K562 (cell line): ENCODE measurements around the gene CXCL9. TPM values are rescaled to one million over a fixed set of nuclear protein-coding genes. Genes with fewer than 3 reads are reported as not detected.

ENCODE experiments used
- ATAC-seq: fragments of 200-7000 bp; cut with Tn5 transposase; 3 replicates; pipeline ENCODE4 v1.9.1; 2020; ENCODE audit warnings: moderate library complexity
- BruUV-seq: library from RNA; stranded (reverse); fragments of 400-500 nt; replicated peaks from 2 replicates; lab custom pipeline; 2021; lab: Mats Ljungman, UMichigan
- CTCF ChIA-PET: fragments of 300-600 bp; formaldehyde crosslinking; extraction: SDS; loops from one replicate; lab custom pipeline; 2021; ENCODE audit warnings: low intra/inter-chr PET ratio; lab: Yijun Ruan, JAX
- POLR2A ChIA-PET: fragments of 300-600, 350-650 bp; sonication (Branson Sonifier 250); formaldehyde crosslinking; extraction: SDS; loops from one replicate; lab custom pipeline; 2021; ENCODE audit warnings: antibody characterized with exemption, inconsistent platforms; lab: Yijun Ruan, JAX
- DNase-seq, 4 experiments: peaks; one replicate each; pipeline versions ENCODE4 v3.0.0 to v3.0.0-alpha.2; 2011 to 2018; ENCODE audit warnings: low spot score in 3 of 4, mixed read lengths in 3 of 4; ENCODE audit errors: extremely low read depth in 1 of 4
- FAIRE-seq: peaks from 2 replicates; lab custom pipeline; 2011; peaks lifted over from hg19 to GRCh38; lab: Jason Lieb, UNC
- H2AFZ ChIP-seq: 2 replicates; pipeline ENCODE4 v1.6.0; 2011; ENCODE audit warnings: low read depth, low read length, control low read depth, inconsistent platforms
- H3K27ac ChIP-seq: fragments of 200-600 bp; 3 replicates; pipeline ENCODE4 v1.8.0; 2011; ENCODE audit warnings: low read depth, mild to moderate bottlenecking, control low read depth, inconsistent platforms, low read length, moderate library complexity, mixed read lengths; ENCODE audit errors: extremely low read depth
- H3K27me3 ChIP-seq, 2 experiments: fragments of 300-600 bp in 1 of 2; 2 replicates in 1 of 2; 3 replicates in 1 of 2; pipeline versions ENCODE4 v1.6.0 to v1.8.0; 2011; ENCODE audit warnings: inconsistent platforms in 2 of 2, low read length in 2 of 2, mild to moderate bottlenecking in 1 of 2, mixed read lengths in 1 of 2, moderate library complexity in 1 of 2; ENCODE audit not compliant: control insufficient read depth in 2 of 2, insufficient read depth in 2 of 2
- H3K36me3 ChIP-seq: fragments of 300-600 bp; 3 replicates; pipeline ENCODE4 v1.8.0; 2011; ENCODE audit warnings: mild to moderate bottlenecking, low read length, inconsistent platforms; ENCODE audit not compliant: control insufficient read depth, insufficient read depth
- H3K4me1 ChIP-seq, 2 experiments: fragments of 200-600 bp in 1 of 2; replicated peaks in 1 of 2; 2 replicates in 1 of 2; 3 replicates in 1 of 2; pipeline versions ENCODE4 v1.5.1 to v1.8.0; 2011; ENCODE audit warnings: inconsistent platforms in 2 of 2, low read length in 2 of 2, mild to moderate bottlenecking in 1 of 2, mixed read lengths in 1 of 2, moderate library complexity in 1 of 2; ENCODE audit not compliant: control insufficient read depth in 2 of 2, insufficient read depth in 2 of 2
- H3K4me2 ChIP-seq: 2 replicates; pipeline ENCODE4 v1.6.1; 2011; ENCODE audit warnings: low read length, control low read depth, inconsistent platforms, mixed read lengths; ENCODE audit not compliant: insufficient read depth
- H3K4me3 ChIP-seq: fragments of 200-600 bp; sonication (generic), shearing (Covaris generic); 2 replicates; pipeline ENCODE4 v1.5.1; 2016; ENCODE audit warnings: control low read depth, inconsistent platforms
- H3K79me2 ChIP-seq: fragments of 200-600 bp; 3 replicates; pipeline ENCODE4 v1.8.0; 2011; ENCODE audit warnings: low read length, inconsistent platforms; ENCODE audit not compliant: control insufficient read depth, insufficient read depth
- H3K9ac ChIP-seq, 2 experiments: 2 replicates each; pipeline versions ENCODE4 v1.6.0 to v1.6.1; 2011; ENCODE audit warnings: low read depth in 2 of 2, low read length in 2 of 2, control low read depth in 1 of 2, inconsistent platforms in 1 of 2, mild to moderate bottlenecking in 1 of 2, mixed read lengths in 1 of 2; ENCODE audit not compliant: insufficient read depth in 1 of 2
- H3K9me1 ChIP-seq: one replicate; pipeline ENCODE4 v1.6.0; 2011; ENCODE audit warnings: inconsistent platforms, mild to moderate bottlenecking, low read length, moderate library complexity; ENCODE audit not compliant: control insufficient read depth, insufficient read depth
- H3K9me3 ChIP-seq: replicated peaks from 2 replicates; pipeline ENCODE4 v1.5.1; 2011; ENCODE audit warnings: low read depth, low read length, inconsistent platforms; ENCODE audit not compliant: control insufficient read depth, insufficient read depth
- H4K20me1 ChIP-seq: replicated peaks from 2 replicates; pipeline ENCODE4 v1.6.1; 2011; ENCODE audit warnings: low read length, inconsistent platforms, mixed read lengths; ENCODE audit not compliant: control insufficient read depth, insufficient read depth
- CBX3 ChIP-seq, 2 experiments: IDR thresholded peaks; 1 replicate in 1 of 2; 2 replicates in 1 of 2; pipeline ENCODE4 v1.6.1; 2012; ENCODE audit warnings: inconsistent platforms in 2 of 2, low read length in 2 of 2, borderline replicate concordance in 1 of 2, control low read depth in 1 of 2
- DDX20 ChIP-seq: fragments of 450-650 bp; IDR thresholded peaks from 2 replicates; pipeline ENCODE4 v1.6.1; 2016; ENCODE audit warnings: missing genetic modification characterization, low read depth, mild to moderate bottlenecking, missing compliant biosample characterization, moderate library complexity
- MTF1 ChIP-seq: fragments of 250-450 bp; sonication (Bioruptor Pico); IDR thresholded peaks from 2 replicates; pipeline ENCODE4 v1.9.0; 2021; ENCODE audit warnings: moderate library complexity, mild to moderate bottlenecking, inconsistent platforms, borderline replicate concordance
- NFIC ChIP-seq: fragments of 450-650 bp; IDR thresholded peaks from 2 replicates; pipeline ENCODE4 v1.6.1; 2017; ENCODE audit warnings: mild to moderate bottlenecking, inconsistent platforms
- NFIX ChIP-seq: fragments of 250-450 bp; sonication (Bioruptor Pico); IDR thresholded peaks from 2 replicates; pipeline ENCODE4 v1.4.0; 2020; ENCODE audit warnings: low read depth, mild to moderate bottlenecking, moderate library complexity
- SOX6 ChIP-seq: fragments of 450-650 bp; IDR thresholded peaks from 2 replicates; pipeline ENCODE4 v1.6.1; 2014; ENCODE audit warnings: mild to moderate bottlenecking
- TAF1 ChIP-seq: IDR thresholded peaks from 2 replicates; pipeline ENCODE4 v1.6.1; 2011; ENCODE audit warnings: mild to moderate bottlenecking, low read length, moderate library complexity; ENCODE audit not compliant: insufficient read depth, control insufficient read depth, severe bottlenecking; ENCODE audit errors: extremely low read depth
- ZNF830 ChIP-seq: fragments of 250-450 bp; sonication (Bioruptor Pico); IDR thresholded peaks from 2 replicates; pipeline ENCODE4 v1.5.0; 2021; ENCODE audit warnings: mild to moderate bottlenecking
- WGBS: fragments of 100-300 bp; shearing (Covaris generic); methylation state at CpG from one replicate; pipeline ENCODE4 v1.1.6; 2016; ENCODE audit warnings: low coverage, mixed read lengths; ENCODE audit not compliant: insufficient coverage; ENCODE audit errors: missing lambda C conversion rate; 5-methylcytosine and 5-hydroxymethylcytosine counted together
- in situ Hi-C: fragments of 300-500 bp; cut with MboI; formaldehyde crosslinking; loops from 4 replicates; pipeline ENCODE4 v1.15.0; 2018; ENCODE audit warnings: inconsistent platforms, mixed read lengths
- intact Hi-C: fragments of 100-400 bp; cut with micrococcal nuclease; formaldehyde crosslinking; loops from 2 replicates; pipeline ENCODE4 v1.14.2; 2022
- polyA plus RNA-seq, 8 experiments: library from polyadenylated mRNA; depleted of rRNA in 4 of 8; stranded (reverse) in 5 of 8; unstranded in 3 of 8; fragments of >200 nt; fragmentation: Nextera tagmentation in 2 of 8; fragmentation: Illumina TruSeq in 1 of 8; extraction: Ambion mirVana in 2 of 8; extraction: Trizol in 1 of 8; gene quantifications; 2 replicates each; pipeline versions ENCODE4 v1.2.1 to v1.2.3, GENCODE V29; 2011 to 2014; ENCODE audit warnings: inconsistent platforms in 1 of 8, missing spikeins in 1 of 8
- total RNA-seq, 7 experiments: library from RNA; depleted of rRNA in 6 of 7; stranded (reverse); fragments of >200 nt in 6 of 7; fragmentation: Illumina TruSeq in 2 of 7; extraction: Trizol in 2 of 7; gene quantifications; 2 replicates each; pipeline versions ENCODE4 v1.2.1 to v1.2.3, GENCODE V29; 2011 to 2021; ENCODE audit warnings: low replicate concordance in 1 of 7
- TF ChIP-seq, protein P1 (sequence below): sonication (generic); formaldehyde crosslinking; IDR thresholded peaks from 2 replicates; pipeline ENCODE4 v1.5.0; 2020; ENCODE audit warnings: missing genetic modification reagents
- TF ChIP-seq, protein P2 (sequence below), 2 experiments: IDR thresholded peaks in 1 of 2; conservative IDR thresholded peaks in 1 of 2; 2 replicates each; pipeline ENCODE4 v1.6.1; 2016; ENCODE audit warnings: low read depth in 2 of 2, mild to moderate bottlenecking in 1 of 2, missing compliant biosample characterization in 1 of 2, missing genetic modification characterization in 1 of 2, moderate library complexity in 1 of 2
- TF ChIP-seq, protein P3 (sequence below): sonication (generic); formaldehyde crosslinking; IDR thresholded peaks from 2 replicates; pipeline ENCODE4 v1.8.0; 2022; ENCODE audit warnings: missing genetic modification reagents, mild to moderate bottlenecking, borderline replicate concordance
- TF ChIP-seq, protein P4 (sequence below): sonication (generic); formaldehyde crosslinking; IDR thresholded peaks from 2 replicates; pipeline ENCODE4 v1.8.0; 2022; ENCODE audit warnings: mild to moderate bottlenecking, missing genetic modification reagents
- TF ChIP-seq, protein P5 (sequence below): fragments of 150-350 bp; IDR thresholded peaks from 2 replicates; pipeline ENCODE4 v1.6.1; 2014; ENCODE audit warnings: low read depth, mild to moderate bottlenecking, low read length, borderline replicate concordance

CXCL9 gene
- total and polyA plus RNA-seq, 9 of the 15 experiments (the other 6 are each of a cell fraction or from before 2014, with no cell fraction given) = not detected

DNA sequence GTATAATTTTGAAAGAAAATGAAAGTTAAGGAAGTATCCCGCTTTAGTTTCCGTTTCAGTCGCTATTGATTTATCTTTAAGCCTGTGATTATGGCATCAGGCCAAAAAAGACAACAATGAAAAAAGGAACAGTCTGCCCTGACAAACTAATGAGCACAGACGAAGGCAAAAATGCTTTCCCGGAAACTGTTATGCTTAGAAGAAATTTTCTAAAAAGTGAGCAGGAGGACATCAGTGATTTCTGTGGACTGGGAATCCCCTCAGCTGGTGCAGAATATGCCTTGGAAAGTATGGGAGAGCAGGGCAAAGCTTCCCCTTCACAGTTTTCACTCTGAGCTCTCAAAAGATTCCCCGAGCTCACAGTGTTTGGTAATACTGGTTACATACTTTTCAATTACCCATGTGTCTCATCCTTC, 21.0 kb upstream of the CXCL9 start:
- WGBS = 4% methylated on average over 6 of the region's 6 CpGs
- Histone ChIP-seq H3K36me3 (no peaks in the 10 kb centered on the region), H3K9me1 (no peaks in the 10 kb centered on the region), H3K9ac (no peak overlapping the region), H3K79me2 (no peaks in the 10 kb centered on the region), H4K20me1 (no peaks in the 10 kb centered on the region), H3K4me3 (no peak overlapping the region), H2AFZ (peak overlapping the region; percentile 55), H3K4me1 (no peaks in the 10 kb centered on the region; a peak in 1 of 5 replicates), H3K27me3 (peaks cover 0 to under 1% of the 10 kb centered on the region in 2 experiments; a peak in 1 of 5 replicates), H3K27ac (no peak overlapping the region), H3K9me3 (no peaks in the 10 kb centered on the region), H3K4me2 (no peak overlapping the region)
- DNase-seq (no peak), ATAC-seq (no peak), FAIRE-seq (no peak)
- ChIA-PET CTCF (no interaction called here), POLR2A (interaction anchor here (0.9 kb wide), 1 partner anchor 9 kb away, joined by 3 read pairs; no protein-coding TSS in a partner anchor)
- in situ Hi-C loops (no loop called here), intact Hi-C loops (no loop called here)
- no TSS peak for BruUV-seq
- TF ChIP-seq, protein P1, sequence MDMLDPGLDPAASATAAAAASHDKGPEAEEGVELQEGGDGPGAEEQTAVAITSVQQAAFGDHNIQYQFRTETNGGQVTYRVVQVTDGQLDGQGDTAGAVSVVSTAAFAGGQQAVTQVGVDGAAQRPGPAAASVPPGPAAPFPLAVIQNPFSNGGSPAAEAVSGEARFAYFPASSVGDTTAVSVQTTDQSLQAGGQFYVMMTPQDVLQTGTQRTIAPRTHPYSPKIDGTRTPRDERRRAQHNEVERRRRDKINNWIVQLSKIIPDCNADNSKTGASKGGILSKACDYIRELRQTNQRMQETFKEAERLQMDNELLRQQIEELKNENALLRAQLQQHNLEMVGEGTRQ (CRISPR knock-in tag) = no peak
- TF ChIP-seq, protein P2, sequence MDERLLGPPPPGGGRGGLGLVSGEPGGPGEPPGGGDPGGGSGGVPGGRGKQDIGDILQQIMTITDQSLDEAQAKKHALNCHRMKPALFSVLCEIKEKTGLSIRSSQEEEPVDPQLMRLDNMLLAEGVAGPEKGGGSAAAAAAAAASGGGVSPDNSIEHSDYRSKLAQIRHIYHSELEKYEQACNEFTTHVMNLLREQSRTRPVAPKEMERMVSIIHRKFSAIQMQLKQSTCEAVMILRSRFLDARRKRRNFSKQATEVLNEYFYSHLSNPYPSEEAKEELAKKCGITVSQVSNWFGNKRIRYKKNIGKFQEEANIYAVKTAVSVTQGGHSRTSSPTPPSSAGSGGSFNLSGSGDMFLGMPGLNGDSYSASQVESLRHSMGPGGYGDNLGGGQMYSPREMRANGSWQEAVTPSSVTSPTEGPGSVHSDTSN (CRISPR knock-in tag; IDR thresholded peaks at IDR 0.05; ENCODE audit: low read depth) = no peak
- TF ChIP-seq, protein P2 (tag; conservative IDR thresholded peaks at IDR 0.05; ENCODE audit: low read depth) = peak; percentile 63
- no peak for TF ChIP-seq ZNF830 (CRISPR knock-in tag)
- TF ChIP-seq NFIX (CRISPR knock-in tag) = peak; percentile 59
- TF ChIP-seq DDX20 = no peak
- peak; percentile 48; the same call in 1 of the 2 replicates for TF ChIP-seq SOX6
- no peak for TF ChIP-seq MTF1
- TF ChIP-seq, protein P3, sequence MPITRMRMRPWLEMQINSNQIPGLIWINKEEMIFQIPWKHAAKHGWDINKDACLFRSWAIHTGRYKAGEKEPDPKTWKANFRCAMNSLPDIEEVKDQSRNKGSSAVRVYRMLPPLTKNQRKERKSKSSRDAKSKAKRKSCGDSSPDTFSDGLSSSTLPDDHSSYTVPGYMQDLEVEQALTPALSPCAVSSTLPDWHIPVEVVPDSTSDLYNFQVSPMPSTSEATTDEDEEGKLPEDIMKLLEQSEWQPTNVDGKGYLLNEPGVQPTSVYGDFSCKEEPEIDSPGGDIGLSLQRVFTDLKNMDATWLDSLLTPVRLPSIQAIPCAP (CRISPR knock-in tag) = no peak
- TF ChIP-seq TAF1 = no peak
- TF ChIP-seq, protein P4, sequence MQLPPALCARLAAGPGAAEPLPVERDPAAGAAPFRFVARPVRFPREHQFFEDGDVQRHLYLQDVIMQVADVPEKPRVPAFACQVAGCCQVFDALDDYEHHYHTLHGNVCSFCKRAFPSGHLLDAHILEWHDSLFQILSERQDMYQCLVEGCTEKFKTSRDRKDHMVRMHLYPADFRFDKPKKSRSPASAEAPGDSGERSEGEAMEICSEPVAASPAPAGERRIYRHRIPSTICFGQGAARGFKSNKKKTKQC (CRISPR knock-in tag) = no peak
- TF ChIP-seq, protein P5, sequence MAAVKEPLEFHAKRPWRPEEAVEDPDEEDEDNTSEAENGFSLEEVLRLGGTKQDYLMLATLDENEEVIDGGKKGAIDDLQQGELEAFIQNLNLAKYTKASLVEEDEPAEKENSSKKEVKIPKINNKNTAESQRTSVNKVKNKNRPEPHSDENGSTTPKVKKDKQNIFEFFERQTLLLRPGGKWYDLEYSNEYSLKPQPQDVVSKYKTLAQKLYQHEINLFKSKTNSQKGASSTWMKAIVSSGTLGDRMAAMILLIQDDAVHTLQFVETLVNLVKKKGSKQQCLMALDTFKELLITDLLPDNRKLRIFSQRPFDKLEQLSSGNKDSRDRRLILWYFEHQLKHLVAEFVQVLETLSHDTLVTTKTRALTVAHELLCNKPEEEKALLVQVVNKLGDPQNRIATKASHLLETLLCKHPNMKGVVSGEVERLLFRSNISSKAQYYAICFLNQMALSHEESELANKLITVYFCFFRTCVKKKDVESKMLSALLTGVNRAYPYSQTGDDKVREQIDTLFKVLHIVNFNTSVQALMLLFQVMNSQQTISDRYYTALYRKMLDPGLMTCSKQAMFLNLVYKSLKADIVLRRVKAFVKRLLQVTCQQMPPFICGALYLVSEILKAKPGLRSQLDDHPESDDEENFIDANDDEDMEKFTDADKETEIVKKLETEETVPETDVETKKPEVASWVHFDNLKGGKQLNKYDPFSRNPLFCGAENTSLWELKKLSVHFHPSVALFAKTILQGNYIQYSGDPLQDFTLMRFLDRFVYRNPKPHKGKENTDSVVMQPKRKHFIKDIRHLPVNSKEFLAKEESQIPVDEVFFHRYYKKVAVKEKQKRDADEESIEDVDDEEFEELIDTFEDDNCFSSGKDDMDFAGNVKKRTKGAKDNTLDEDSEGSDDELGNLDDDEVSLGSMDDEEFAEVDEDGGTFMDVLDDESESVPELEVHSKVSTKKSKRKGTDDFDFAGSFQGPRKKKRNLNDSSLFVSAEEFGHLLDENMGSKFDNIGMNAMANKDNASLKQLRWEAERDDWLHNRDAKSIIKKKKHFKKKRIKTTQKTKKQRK = no peak
- TF ChIP-seq CBX3 (IDR thresholded peaks at IDR 0.05; ENCODE audit: borderline replicate concordance in 1 of 2, low read length in 2 of 2) = no peak
- TF ChIP-seq NFIC = peak; percentile 90
